IPS DF 4.7 (cell line): ENCODE results near the gene B4GALNT3.

Experiments
- DNase-seq: peaks from one replicate; pipeline ENCODE4 v3.0.0-alpha.2; 2013; ENCODE audit warnings: low spot score; ENCODE audit errors: extremely low read depth

The B4GALNT3 gene

DNA sequence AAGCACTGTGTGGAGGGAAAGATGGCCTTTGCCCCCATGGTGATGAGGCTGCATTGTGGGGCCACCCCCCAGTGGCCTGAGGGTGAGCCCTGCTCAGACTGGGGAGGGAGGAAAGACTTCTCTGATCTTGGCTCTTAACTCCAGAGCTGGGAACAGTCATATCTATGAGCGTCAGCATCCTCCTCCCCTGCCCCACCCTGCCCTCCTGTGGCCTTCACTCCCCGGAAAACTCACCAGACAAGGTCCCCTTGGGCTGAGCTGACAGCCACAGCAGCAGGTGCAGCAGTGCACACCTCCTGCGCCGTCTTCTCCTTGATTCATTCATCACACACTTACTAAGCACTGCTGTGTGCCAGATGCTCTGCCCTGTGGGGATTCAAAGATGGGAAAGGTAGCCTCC is 98.8 kb downstream of the B4GALNT3 start:
- no peak for DNase-seq

DNA sequence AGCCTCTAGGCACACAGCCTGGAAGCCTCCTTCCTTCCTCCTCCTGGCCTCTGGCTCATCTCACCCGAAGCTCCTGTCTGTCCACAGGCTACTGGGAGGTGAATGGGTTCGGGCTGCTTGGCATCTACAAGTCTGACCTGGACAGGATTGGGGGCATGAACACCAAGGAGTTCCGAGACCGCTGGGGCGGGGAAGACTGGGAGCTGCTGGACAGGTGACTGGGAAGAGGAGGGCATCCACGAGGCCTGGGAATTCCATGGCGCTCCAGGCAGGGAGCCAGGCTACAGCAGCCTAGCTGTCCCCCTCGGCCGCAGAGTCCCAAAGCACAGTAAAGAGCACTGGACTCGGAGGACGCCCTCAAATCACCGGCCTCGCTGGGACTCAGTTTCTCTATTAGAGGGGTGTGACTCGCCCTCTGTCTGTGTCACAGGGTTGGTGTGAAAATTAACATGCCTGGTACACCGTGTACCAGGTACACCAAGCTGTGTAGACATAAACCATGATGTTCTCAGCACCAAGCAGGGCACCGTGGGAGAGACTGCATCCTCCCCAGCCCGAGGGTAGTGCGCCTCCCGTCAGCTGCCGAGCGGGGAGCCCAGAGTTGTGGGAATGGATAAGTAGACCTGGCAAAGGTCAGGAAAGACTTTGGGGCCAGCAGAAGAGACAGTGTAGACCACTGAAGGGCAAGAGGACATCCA is 99.6 kb downstream of the B4GALNT3 start:
- no peak for DNase-seq

DNA sequence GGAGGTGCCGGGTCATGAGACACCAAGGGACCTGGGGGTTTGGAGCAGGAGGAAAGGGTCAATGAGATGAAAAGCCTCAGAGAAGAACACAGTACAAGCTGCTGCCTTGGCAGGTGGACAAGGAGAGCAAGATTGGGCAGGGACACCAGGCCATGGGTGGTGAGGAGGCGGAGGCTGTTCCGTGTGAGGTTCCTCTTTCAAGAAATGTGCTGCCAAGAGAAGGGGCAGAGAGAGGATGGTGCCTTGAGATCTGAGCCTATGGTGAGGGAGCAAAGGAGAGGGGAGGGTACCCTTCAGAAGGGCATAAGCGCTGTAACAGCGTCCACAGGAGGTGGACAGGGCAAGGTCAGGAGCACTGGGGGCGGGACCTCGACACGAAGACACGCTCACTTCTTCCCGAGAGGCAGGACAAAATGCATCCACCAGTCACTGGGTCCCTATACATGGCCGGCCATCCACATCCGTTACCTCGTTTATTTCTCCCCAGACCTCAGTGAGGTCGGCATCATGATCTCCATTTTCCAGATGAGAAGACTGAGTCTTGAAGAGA is 100.2 kb downstream of the B4GALNT3 start:
- DNase-seq = no peak

DNA sequence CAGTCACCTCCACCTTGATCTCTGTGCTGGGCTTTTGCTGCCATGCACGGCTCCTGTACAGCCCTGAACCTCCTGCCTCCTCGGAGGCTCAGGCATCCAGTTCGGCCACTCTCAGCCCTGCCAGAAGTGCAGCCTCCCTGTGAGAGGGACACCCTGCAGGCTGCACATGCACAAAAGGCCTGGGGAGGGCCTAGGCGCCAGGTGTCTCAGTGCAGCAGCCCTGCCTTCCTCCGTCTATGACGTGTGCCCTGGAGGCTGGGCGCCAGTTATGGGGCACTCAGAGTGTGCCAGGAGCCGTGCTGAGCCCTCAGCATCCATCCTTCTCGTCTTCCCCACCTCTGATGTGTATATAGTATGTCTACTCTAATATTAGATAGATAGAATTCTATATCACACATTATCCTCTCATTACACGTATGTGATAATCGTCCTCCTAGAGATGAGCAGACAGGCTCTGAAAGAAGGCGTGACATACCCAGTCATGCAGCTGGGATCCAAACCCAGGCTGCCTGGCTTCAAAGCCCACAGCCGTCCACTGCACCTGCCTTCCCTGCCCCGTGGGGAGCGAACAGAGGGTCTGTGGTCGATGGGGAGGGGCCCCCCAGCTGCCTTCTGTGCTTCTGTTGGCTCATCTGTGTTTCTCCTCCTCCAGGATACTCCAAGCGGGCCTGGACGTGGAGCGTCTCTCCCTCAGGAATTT is 101.1 kb downstream of the B4GALNT3 start:
- no peak for DNase-seq

DNA sequence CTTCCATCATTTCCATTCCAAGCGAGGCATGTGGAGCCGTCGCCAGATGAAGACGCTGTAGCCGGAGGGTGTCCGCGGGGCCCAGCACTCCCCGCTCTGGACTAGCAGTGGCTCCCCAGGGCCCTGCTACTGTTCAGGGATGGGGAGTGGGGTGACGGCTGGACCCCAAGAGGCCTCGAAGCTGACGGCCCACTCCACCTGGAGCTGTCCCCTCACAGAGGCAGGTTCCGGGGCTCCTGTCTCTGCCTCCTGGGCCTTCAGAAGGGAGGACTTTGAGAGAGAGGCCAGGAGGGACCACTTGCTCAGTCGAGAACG is 101.6 kb downstream of the B4GALNT3 start:
- no peak for DNase-seq

DNA sequence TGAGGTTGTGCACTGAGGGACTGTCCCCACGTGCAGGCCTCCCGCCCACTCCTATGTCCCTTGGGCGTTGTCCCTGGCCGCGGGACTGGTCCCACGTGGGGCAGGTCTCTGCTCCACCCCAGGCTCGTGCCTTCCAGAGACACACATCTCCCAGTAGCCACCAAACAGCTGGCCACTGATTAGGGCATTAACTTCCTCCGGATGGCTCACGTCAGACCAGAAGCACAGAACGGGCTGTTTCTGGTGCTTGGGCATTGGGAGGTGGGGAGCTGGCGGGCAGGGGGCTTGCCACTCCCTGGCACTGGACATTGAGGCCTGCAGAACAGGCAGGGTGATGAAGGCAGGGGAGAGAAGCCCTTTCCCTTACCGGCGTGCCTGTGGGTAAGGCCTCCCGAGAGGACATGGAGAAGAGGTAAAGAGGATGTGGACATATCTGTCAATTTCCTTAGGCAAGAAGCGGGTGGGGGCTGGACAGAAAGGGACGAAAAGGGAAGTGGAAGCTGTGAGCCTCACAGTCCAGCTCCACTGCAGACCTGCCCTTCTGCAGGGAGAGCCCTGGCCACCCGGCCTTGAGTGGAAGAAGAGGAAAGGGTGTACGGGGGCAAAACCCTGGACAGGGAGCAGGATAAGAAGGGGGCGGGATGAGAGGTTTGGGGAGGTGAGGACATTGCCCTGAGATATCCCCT is 102.3 kb downstream of the B4GALNT3 start:
- DNase-seq = no peak

DNA sequence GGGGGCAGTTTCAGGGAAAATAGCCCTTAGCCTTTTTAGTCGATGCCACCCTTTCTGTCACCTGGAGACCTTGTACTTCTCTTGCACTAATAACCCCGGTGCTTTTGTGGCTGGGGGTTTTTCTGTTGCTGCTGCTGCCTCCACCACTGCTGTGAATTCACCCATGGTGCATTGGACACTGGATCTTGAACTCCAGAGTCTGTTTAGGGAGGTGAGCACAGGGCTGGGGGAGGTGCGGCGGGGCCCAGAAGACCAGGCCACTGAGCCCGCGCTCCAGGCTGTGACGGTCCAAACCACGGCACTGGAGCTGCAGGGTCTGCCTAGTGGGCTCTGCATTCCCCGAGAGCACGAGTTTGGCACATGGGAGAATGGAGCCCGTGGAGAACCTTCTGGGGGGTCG is 102.9 kb downstream of the B4GALNT3 start:
- no peak for DNase-seq

DNA sequence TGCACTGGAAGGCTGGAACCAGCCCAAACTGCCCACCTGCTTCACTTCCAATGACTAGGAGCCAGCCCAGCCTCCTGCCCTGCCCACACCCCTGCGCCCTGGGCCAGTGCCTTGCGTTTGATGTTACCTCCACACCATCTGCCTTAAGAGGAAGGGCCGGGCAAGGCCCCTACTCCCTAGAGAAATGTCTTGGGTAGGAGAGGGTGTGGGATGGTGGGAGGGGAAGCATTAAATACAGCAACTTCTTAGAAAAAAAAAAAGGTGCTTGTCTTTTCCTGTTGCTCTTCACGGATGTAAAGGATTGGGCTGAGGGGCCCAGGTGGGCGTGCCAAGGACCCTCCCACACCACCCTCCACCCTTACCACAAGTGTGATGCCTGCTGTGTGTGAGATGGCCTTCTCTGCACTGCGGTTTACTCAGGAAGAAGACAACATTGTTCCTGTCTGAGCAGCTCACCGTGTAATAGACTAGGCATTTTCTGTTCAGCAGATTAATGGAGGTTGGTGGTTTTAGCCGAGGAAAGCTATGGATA is 103.6 kb downstream of the B4GALNT3 start:
- no peak for DNase-seq

DNA sequence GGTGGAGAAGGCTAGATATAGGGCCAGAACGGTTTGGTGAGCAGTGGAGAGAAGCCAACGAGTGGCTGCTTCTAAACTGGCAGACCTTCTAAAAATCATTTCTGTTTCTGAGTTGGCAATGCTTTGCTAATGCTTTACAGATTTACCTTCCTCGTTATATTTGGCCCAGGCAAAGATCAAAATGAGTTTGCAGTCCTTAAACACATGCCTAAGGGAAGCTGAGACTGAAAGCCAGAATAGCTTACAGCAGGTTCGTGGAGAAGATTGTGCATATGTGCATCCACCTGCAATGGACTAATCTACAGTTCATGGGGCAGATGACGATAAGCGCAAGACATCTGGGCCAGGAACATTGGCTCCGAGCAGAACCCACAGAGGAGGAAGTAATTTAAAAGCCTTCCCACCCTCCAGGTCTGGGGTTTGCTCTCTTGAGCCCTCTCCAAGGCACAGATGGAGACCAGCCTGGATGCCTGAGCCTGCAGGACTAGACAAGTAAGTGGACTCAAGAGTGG is 104.1 kb downstream of the B4GALNT3 start:
- no peak for DNase-seq

DNA sequence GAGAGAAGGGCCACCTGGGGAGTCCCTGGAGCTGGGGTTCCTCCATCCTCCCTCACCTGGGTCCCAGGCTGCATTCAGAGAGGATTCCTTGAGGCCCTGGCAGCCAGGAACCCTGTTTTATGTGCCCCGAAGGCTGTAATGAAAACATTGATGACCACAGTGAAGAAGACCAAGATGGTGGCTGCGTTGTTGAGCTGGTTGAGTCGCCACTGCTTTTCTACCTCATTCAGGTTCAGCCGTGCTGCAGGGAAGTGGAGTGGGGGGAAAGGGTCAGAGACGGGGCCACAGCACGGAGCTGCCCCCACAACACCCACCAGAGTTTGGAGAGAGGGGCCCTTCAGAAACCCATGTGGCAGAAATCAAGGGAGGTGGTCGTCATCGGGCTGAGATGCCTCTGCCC is 105.4 kb downstream of the B4GALNT3 start:
- DNase-seq = no peak

DNA sequence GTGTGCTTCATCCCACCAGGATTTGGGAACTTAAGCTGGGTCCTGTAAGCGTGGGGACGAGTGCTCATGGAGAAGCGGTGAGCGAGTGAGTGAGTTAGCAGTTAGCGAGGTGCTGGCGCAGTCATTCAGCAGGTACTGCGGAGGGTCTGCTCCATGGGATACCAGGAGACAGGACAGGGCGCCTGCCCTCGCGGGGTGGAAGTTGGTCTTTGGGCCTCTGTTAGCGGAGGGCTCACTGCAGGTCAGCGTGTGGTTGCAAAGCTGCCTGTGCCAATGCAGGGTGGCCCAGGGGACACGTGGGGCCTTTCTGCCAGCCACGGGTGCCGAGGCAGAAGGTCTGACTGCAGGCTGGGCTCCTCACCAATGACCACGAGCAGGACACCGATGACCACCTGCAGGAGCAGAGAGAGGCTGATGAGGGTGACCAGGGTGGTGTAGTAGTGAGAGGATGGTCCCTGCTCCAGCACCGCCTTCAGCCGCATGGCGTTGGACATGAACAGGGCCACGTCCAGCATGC is 105.9 kb downstream of the B4GALNT3 start:
- DNase-seq = no peak

DNA sequence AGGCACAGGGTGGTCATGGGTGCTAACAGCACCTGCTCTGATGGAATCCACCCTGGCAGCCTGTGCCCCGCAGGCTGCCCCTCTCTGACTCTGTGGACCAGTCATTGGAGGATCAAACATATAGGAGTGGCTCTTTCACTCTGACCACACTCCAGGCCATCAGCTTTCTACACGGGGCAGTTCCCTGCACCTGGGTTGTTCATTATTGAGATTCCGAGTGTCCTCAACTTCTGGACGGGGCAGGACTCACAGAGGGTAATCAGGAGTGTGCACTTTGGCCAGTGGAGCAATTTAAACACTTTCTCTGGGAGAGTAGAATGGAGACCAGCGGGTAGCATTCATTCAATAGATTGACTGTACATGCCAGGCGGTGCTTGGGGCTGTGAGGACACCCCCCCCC is 108.7 kb downstream of the B4GALNT3 start:
- no peak for DNase-seq

DNA sequence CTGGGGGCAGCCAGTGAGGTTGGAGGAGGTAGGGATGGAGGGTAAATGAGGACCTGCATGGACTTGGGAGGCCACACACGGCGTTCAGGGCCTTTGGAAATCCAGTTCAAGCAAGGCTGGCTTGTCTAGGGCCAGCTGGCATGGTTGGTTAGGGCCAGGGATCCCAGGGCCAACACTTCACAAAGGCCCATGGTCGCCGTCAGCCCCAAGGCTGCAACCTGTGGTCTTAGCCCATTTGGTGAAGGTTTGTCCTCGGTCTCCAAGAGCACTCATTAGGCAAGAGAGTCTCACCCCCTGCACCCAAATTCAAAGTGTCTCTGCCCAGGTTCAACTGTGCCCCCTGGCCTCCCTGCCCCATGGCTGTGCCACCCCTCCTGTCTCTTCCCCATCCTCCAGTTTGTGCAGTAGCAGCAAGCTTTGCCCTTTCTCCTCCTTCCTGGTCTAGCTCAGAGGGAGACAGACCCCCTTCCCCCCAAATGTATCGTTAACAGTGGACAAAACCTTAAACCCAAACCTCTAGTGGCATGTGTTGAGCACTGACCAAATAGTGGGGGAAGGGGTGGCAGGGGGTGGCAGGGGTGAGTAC is 109.4 kb downstream of the B4GALNT3 start:
- DNase-seq = no peak

DNA sequence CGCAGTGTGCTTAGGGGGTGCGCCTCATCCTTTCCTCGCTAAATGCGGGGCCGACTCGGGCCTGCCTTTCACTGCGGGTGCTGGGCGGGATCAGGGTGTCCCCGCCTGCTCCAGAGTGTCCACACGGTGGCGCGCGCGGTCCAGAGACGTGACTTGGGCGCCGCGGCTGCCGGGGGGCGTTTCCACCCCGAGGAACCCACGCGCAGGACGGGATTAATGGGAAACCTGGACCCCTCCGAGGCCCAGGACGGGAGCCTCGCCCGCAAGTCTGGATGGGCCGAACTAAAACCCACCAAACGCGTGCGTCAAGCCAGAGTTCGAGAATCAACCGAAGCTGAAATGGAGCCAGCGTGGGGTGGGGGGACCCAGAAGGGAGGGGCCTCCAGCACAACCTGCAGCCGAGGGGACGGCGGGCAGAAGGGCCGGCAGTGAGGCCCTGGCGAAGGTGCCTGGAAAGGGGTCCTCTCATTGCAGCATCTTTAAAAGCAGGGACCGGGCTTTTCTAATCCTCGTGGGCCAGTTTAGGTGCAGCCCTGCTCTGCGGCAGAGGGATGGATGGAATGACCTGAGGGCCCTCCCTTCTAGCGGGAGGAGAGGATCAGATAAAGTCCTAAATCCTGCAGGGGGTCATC is 110.2 kb downstream of the B4GALNT3 start:
- DNase-seq = no peak

DNA sequence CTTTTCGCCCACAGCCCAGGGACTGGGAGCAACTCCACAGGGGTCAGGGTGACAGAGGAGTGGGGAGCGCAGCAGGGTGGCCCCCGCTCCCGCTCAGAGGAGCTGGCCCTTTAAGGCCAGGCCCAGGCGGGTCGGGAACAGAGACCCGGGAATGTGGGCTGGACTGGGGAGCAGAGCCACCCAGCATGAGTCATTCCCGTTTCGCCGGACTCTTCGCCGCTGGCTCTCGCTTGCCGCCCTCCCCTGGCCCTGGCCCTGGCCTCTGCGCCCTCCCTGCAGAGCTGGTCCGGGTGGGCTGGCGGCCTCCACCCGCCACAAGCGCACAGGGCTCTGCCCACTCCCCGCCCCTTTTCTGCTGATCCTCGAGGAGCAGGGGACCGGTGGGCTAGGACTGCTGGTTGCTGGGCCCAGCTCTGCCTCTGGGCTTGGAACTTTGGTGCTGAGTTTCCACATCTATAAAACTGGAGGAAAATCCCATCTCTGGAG is 110.7 kb downstream of the B4GALNT3 start:
- DNase-seq = no peak

DNA sequence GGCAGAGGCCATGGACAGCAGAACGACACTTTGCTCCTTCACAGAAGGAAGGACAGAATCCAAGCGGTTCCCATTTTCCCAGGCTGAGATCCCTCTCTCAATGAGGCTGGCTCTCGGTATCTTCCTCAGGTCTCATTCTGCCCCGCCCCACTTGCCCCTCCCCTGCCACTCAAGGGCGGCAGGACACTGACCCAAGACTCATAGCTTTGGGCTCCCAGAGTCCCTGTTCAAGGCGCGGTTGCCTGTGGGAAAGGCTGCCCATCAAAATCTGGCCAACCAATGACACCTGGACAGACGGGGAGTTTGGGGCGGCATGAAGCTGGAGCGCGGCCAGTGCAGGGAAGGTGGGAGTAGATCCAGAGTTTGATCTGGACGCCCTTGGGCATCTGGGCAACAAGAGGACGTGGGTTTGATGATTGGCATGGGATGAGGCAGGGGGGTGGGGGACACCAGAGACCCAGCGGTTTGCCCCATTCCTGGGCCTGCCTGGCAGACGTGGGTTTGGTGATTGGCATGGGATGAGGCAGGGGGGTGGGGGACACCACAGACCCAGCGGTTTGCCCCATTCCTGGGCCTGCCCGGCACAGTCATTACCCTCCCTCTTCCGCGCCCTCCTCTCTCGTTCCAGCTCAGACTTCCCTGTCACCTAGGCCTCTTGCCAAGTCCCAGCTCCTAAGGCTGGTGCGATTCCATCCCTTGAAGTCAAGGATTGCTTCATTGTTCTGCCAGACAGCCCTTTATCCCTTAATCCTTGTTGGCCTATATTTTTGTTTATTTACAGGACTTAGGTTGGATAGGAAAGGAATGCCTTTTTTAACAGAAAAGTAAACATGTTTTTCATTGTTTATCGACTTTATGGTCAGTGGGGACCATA is 111.4 kb downstream of the B4GALNT3 start:
- no peak for DNase-seq

DNA sequence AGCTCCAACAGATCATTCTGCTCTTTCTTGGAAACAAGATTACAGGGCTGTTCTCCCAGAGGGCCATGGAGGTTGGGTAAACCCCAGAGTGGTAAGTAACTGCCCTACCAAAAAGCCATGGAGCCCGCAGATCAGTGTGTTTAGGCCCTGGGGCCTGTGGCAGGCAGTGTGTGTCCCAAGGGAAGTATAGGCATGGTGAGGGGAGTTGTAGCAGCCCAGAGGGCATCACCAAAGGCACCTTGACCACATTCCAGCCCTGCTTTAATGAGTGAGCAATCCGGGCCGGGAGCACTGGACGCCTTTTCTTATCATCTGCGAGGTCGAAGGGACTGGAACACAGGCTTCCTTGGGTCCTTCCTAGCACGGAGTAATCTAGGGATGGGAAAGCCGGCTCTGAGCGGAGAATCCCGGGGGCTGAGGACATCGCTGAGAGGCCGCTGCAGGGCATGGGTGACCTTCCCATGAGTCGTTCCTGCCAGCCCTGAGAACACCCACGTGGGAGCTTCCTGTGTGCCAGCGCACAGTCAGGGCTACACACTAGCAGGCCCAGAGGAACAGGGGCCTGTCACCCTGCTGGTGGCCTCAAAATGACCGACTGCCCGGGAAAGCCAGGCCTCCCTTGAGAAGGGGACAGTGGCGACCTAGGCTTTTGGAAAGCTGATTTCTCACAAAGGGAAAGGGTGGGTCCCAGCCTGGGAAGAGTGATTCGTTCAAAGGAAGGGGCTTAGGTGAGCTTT is 112.2 kb downstream of the B4GALNT3 start:
- DNase-seq = no peak

DNA sequence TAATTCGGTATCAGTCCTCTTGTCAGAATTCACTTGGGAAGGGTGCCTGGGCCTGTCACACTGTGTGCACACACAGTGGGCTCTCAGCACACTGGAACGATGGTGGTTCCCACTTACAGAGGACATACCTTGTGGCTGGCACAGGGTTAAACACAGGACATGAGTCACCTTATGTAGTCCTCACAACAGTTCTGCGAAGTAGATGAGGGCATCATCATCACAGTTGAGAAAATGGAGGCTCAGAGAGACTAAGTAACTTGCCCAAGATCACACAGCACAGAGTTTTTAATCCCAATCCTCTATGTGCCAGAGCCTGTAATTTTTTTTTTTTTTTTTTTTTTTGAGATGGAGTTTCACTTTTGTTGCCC is 112.8 kb downstream of the B4GALNT3 start:
- no peak for DNase-seq

DNA sequence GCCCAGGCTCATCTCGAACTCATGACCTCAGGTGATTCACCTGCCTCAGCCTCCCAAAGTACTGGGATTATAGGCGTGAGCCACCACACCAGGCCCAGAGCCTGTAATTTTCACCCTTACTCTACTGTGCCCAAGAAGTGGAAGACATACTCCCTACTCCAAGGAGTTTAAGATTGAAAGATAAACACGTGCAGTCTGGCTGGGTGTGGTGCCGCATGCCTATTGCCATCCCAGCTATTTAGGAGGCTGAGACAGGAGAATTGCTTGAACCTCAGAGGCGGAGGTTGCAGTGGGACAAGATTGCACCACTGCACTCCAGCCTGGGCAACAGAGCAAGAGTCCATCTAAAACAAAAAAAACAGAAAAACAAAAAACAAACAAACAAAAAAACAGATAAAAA is 113.5 kb downstream of the B4GALNT3 start:
- DNase-seq = no peak
